B cell (primary cell): ENCODE data around the gene KLHL13. TPM values are rescaled to one million over a fixed set of nuclear protein-coding genes. Genes with fewer than 3 reads are reported as not detected.
"Not testable (repeated sequence)": the region's sequence is repeated elsewhere in the genome, so short reads cannot be mapped to it uniquely, and the experiment has no call there.

Source experiments
- ATAC-seq: fragments of 200-7000 bp; cut with Tn5 transposase; one replicate; pipeline ENCODE4 v1.10.0; 2021; ENCODE audit warnings: low read depth, mild to moderate bottlenecking, moderate number of reproducible peaks, moderate library complexity
- CTCF ChIA-PET: fragments of 350-600 bp; sonication (Branson Sonifier 250); formaldehyde crosslinking; loops from one replicate; lab custom pipeline; 2021; ENCODE audit warnings: antibody characterized with exemption, inconsistent platforms; lab: Charles Lee
- POLR2A ChIA-PET: fragments of 350-600 bp; sonication (Branson Sonifier 250); formaldehyde crosslinking; loops from one replicate; lab custom pipeline; 2021; ENCODE audit warnings: antibody characterized with exemption; lab: Charles Lee
- DNase-seq: peaks from one replicate; pipeline ENCODE4 v3.0.0; 2013
- H2AFZ ChIP-seq: 2 replicates; pipeline ENCODE4 v1.6.1; 2012; ENCODE audit warnings: mild to moderate bottlenecking, low read depth, low read length; ENCODE audit not compliant: insufficient read depth, poor library complexity, severe bottlenecking
- H3K27ac ChIP-seq, 2 donors: 1 replicate in 1 of 2; 2 replicates in 1 of 2; pipeline ENCODE4 v1.5.1; 2012 to 2013; ENCODE audit warnings: low read length in 2 of 2, mild to moderate bottlenecking in 2 of 2, moderate library complexity in 1 of 2
- H3K27me3 ChIP-seq, 4 experiments: fragments of 200-600 bp in 1 of 4; sonication (generic) in 1 of 4; replicated peaks in 1 of 4; 1 replicate in 2 of 4; 2 replicates in 2 of 4; pipeline versions ENCODE4 v1.6.1 to v1.7.0; 2013 to 2016; ENCODE audit warnings: low read length in 3 of 4, mild to moderate bottlenecking in 2 of 4, mixed read lengths in 1 of 4, moderate library complexity in 1 of 4; ENCODE audit not compliant: insufficient read depth in 4 of 4, control insufficient read depth in 3 of 4; ENCODE audit errors: control extremely low read depth in 1 of 4
- H3K36me3 ChIP-seq, 2 experiments: replicated peaks in 1 of 2; 1 replicate in 1 of 2; 2 replicates in 1 of 2; pipeline versions ENCODE4 v1.6.1 to v1.7.1; 2013; ENCODE audit warnings: low read length in 1 of 2; ENCODE audit not compliant: insufficient read depth in 2 of 2, control insufficient read depth in 1 of 2; ENCODE audit errors: control extremely low read depth in 1 of 2, extremely low read depth in 1 of 2
- H3K4me1 ChIP-seq, 2 donors: fragments of 200-600 bp in 1 of 2; sonication (generic) in 1 of 2; 1 replicate in 1 of 2; 2 replicates in 1 of 2; pipeline versions ENCODE4 v1.5.1 to v1.6.1; 2013 to 2017; ENCODE audit warnings: low read length in 2 of 2; ENCODE audit not compliant: control insufficient read depth in 2 of 2, insufficient read depth in 2 of 2
- H3K4me2 ChIP-seq: replicated peaks from 2 replicates; pipeline ENCODE3; 2012; ENCODE audit warnings: mild to moderate bottlenecking, low read depth, low read length; ENCODE audit not compliant: poor library complexity, severe bottlenecking
- H3K4me3 ChIP-seq, 5 experiments: fragments of 200-600 bp in 1 of 5; sonication (generic) in 1 of 5; 1 replicate in 3 of 5; 2 replicates in 2 of 5; pipeline versions ENCODE4 v1.5.1 to v1.7.0; 2011 to 2016; ENCODE audit warnings: low read length in 4 of 5, mild to moderate bottlenecking in 4 of 5, low read depth in 2 of 5, control low read depth in 1 of 5, moderate library complexity in 1 of 5; ENCODE audit not compliant: insufficient read depth in 1 of 5; ENCODE audit errors: control extremely low read depth in 1 of 5, extremely low read depth in 1 of 5
- H3K79me2 ChIP-seq: fragments of 200-600 bp; sonication (generic); one replicate; pipeline ENCODE4 v1.6.0; 2016; ENCODE audit warnings: low read length; ENCODE audit not compliant: control insufficient read depth, insufficient read depth
- H3K9ac ChIP-seq: fragments of 200-600 bp; sonication (generic); 2 replicates; pipeline ENCODE4 v1.6.1; 2017; ENCODE audit warnings: mild to moderate bottlenecking, low read length, moderate library complexity
- H3K9me3 ChIP-seq, 3 donors: one replicate each; pipeline versions ENCODE4 v1.6.1 to v1.7.1; 2013; ENCODE audit warnings: low read length in 2 of 3; ENCODE audit not compliant: control insufficient read depth in 2 of 3, insufficient read depth in 1 of 3; ENCODE audit errors: control extremely low read depth in 1 of 3
- H4K20me1 ChIP-seq: 2 replicates; pipeline ENCODE4 v1.6.0; 2012; ENCODE audit warnings: mild to moderate bottlenecking, low read length; ENCODE audit not compliant: insufficient read depth, control insufficient read depth, poor library complexity, severe bottlenecking
- H3K27ac Mint-ChIP-seq: one replicate; pipeline ENCODE4 v1.8.0; 2021; ENCODE audit warnings: mixed read lengths
- H3K27me3 Mint-ChIP-seq: one replicate; pipeline ENCODE4 v1.8.0; 2021; ENCODE audit warnings: mixed read lengths
- H3K4me1 Mint-ChIP-seq: one replicate; pipeline ENCODE4 v1.8.0; 2021; ENCODE audit warnings: mixed read lengths
- H3K4me3 Mint-ChIP-seq: one replicate; pipeline ENCODE4 v1.8.0; 2021; ENCODE audit warnings: mixed read lengths
- H3K9me3 Mint-ChIP-seq: one replicate; pipeline ENCODE4 v1.8.0; 2022; ENCODE audit warnings: mixed read lengths; ENCODE audit not compliant: insufficient read depth
- CTCF ChIP-seq: fragments of 200-600 bp; IDR thresholded peaks from one replicate; pipeline ENCODE4 v1.8.0; 2022; ENCODE audit warnings: antibody characterized with exemption, mild to moderate bottlenecking
- EZH2 ChIP-seq: IDR thresholded peaks from 2 replicates; pipeline ENCODE4 v1.6.1; 2012; ENCODE audit warnings: borderline replicate concordance, low read depth, mild to moderate bottlenecking, moderate library complexity, low read length; ENCODE audit not compliant: insufficient read depth, poor library complexity, severe bottlenecking
- WGBS: methylation state at CpG from one replicate; pipeline ENCODE4 v1.1.5; 2013; ENCODE audit warnings: missing lambda C conversion rate; ENCODE audit not compliant: insufficient coverage; 5-methylcytosine and 5-hydroxymethylcytosine counted together
- intact Hi-C: fragments of 100-400 bp; cut with micrococcal nuclease; formaldehyde crosslinking; loops from one replicate; pipeline ENCODE4 v1.10.0; 2022
- polyA plus RNA-seq: library from polyadenylated mRNA; depleted of rRNA; stranded (reverse); fragments of >200 nt; gene quantifications from 2 replicates; pipeline ENCODE4 v1.2.3, GENCODE V29; 2012
- total RNA-seq, 2 donors: library from RNA; stranded (reverse); fragments of 120-200 nt in 1 of 2; gene quantifications; 1 replicate in 1 of 2; 2 replicates in 1 of 2; pipeline versions ENCODE4 v1.2.3 to v1.2.4, GENCODE V29; 2013 to 2022

KLHL13 gene
- total and polyA plus RNA-seq, 2 donors (not counting 1 experiment from before 2014, with no cell fraction given) = 0.04 TPM; not detected in 1

GRCh38 chrX:117957128-117957527, 159.5 kb downstream of the KLHL13 start:
- Histone ChIP-seq H3K4me2 (no peak overlapping the region), H3K4me3 (no peak overlapping the region), H3K9me3 (no peaks in the 10 kb centered on the region), H3K79me2 (no peaks in the 10 kb centered on the region), H4K20me1 (no peaks in the 10 kb centered on the region), H2AFZ (no peak overlapping the region), H3K36me3 (no peaks in the 10 kb centered on the region), H3K27ac (no peak overlapping the region), H3K4me1 (no peaks in the 10 kb centered on the region), H3K9ac (no peak overlapping the region), H3K27me3 (no peaks in the 10 kb centered on the region)
- Mint-ChIP-seq H3K27ac (no peak overlapping the region), H3K27me3 (no peaks in the 10 kb centered on the region), H3K4me1 (no peaks in the 10 kb centered on the region), H3K4me3 (no peak overlapping the region), H3K9me3 (no peaks in the 10 kb centered on the region)
- CTCF ChIA-PET = no interaction called here
- ATAC-seq (no peak), DNase-seq (no peak)
- intact Hi-C loops = no loop called here
- POLR2A ChIA-PET = no interaction called here
- TF ChIP-seq CTCF (no peak), EZH2 (no peak)
- WGBS = no CpG with 5 or more reads among the region's 2 CpGs

GRCh38 chrX:117939296-117939695, 177.3 kb downstream of the KLHL13 start:
- H3K79me2 ChIP-seq, POLR2A ChIA-PET, H3K4me1 ChIP-seq, H3K36me3 ChIP-seq, H3K9me3 ChIP-seq, H3K4me2 ChIP-seq, H3K9ac ChIP-seq, DNase-seq, H3K9me3 Mint-ChIP-seq, H2AFZ ChIP-seq, H3K4me3 ChIP-seq, H4K20me1 ChIP-seq, H3K27ac Mint-ChIP-seq, ATAC-seq, intact Hi-C loops, H3K27me3 ChIP-seq, H3K27ac ChIP-seq, H3K27me3 Mint-ChIP-seq, H3K4me3 Mint-ChIP-seq, H3K4me1 Mint-ChIP-seq, CTCF ChIA-PET: not testable (repeated sequence)
- no CpG with 5 or more reads among the region's 1 CpG for WGBS
